ENCODE results near the gene CCDC174.

CCDC174 gene

DNA sequence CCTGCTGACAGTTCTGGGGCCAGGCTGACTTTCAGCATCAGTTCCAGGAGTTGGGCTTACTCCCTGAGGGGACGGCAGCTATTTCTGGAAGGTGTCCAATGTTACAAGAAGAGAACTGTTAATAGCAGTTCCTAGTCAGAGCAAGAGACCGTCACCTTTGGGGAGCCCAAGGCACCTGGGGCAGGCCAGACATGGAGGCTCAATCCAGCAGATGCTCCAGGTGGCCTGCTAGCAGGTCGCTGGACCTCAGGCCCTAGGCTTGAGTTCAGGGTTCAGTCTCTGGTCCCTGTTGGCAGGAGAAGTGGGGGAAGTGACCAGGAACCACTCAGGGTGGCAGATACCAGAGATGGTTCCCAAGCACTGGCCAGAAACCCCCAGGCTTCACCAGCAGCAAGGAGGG is 49.3 kb downstream of the CCDC174 start:
- no peak for DNase-seq (ENCODE audit: low read depth in 2 of 3, low spot score in 2 of 3)

DNA sequence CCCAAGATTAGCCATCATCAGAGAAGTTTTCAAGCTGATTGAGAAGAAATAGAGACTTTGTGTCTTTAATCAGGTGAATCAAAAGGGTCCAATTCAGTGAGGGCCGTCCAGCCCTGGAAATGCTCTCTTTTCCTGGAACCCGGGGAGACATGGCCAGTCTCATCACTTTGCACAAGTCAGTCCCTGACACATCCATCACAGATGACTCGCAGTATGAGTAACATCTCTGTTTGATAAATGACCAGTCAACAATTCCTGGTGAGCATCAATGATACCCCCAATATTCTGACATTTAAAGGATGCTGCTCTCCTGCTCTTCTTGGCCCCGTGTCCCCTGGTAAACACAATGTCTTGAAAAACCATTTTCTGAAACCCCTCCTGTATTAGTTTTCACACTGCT is 50.1 kb downstream of the CCDC174 start:
- no peak for DNase-seq (ENCODE audit: low read depth in 2 of 3, low spot score in 2 of 3)

DNA sequence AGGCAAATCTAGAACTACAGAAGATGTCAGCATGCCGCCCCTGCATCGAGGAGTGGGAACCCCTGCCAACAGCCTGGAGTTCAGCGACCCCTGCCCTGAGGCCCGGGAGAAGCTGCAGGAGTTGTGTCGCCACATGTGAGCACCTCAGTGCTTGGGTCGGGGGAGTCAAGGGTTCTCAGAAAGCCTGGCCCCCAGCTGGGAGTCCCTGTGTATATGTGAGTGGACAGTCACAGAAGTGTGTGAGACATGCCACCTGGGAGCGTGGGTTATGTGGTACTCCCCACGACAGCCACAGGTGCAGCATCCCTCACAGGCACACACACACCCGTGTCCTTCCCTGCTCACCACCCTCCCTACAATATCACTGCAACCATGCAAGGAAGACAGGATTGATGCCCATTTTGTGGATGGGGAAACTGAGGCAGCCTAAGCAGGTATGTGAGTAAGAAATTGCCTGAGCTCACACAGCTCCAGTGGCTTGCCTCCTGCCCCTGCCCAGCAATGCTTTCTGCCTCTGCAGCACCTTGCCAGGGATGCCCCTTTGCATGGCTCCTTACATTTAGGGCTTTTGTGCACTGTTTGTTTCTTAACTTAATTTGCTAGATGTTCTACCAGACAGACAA is 51.7 kb downstream of the CCDC174 start:
- DNase-seq (ENCODE audit: low read depth in 2 of 3, low spot score in 2 of 3), result no peak

DNA sequence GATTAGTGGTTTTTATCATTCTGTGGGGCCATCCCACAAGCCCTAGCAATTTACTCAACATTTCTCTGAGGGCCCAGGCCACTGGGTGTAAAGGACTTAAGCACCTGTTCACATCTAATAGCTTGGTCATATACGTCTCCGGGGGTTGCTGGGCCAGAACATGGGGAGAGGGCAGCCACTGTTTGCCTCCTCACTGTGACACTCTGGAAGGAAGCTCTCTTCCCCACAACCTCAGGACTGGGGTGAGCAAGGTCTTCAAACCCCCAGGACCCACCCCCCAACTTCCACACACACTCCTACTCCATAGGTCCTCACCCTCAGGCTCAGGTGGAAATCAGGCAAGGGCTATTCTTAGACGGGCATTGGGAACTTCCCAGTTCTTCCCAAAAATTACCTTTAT is 52.2 kb downstream of the CCDC174 start:
- DNase-seq (ENCODE audit: low read depth in 2 of 3, low spot score in 2 of 3), result no peak

DNA sequence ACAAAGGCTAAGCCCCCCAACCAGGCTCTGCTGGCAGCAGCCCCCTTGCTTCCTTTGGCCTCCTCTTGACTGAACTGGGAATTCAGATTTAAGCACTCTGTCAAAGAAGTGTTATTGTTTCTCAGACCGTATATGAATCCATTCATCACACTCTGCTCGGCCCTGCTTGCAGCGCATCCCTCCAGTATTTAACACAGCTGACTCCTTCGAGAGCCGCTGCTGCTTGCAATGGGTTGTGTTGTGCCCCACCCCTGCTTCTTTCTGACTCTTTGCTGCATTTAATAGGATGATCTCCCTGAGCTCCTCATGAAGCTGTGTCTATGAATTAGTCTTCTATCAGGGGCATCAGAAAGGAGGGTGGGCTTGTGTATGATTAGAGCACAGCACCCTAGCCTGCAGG is 54.5 kb downstream of the CCDC174 start:
- no peak for DNase-seq (ENCODE audit: low read depth in 2 of 3, low spot score in 2 of 3)

DNA sequence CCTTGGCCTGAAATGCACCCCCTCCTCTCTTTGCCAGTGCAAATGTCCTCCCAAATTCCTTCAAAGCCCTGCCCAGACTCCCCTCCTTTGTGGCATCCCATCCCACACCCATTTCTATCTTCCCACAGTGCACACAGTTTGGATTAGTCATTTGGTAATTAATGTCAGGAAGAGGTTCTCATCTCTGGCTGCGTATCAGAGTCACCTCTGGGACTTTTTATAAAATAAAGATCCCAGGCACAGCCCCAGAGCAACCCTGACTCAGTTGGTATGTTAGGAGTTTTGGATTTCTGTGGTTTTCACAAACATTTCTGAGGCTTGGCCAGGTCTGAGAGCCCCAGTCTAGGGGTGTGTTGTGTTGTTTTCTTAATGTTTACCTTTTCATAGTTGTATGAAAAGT is 65.0 kb downstream of the CCDC174 start:
- no peak for DNase-seq (ENCODE audit: low read depth in 2 of 3, low spot score in 2 of 3)

DNA sequence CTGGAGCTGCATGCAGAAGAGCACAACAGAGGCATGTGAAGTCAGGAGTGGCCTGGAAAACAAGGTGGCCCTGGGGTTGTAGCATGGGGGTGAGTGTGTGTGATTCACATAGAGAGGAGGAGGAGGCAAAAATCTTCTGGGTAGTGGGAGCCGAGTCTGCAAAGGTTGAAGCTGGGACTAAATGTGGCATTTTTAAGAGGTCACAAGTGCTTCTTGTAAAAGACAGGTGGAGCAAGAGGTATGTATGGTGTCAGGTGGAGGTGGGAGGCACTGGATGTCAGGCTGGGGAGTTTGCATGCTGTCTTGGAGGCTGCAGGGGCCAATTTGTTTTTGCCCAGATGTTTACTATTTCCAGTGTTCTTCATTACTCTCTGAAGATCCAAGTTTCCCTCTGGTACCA is 65.7 kb downstream of the CCDC174 start:
- DNase-seq (ENCODE audit: low read depth in 2 of 3, low spot score in 2 of 3), result no peak

DNA sequence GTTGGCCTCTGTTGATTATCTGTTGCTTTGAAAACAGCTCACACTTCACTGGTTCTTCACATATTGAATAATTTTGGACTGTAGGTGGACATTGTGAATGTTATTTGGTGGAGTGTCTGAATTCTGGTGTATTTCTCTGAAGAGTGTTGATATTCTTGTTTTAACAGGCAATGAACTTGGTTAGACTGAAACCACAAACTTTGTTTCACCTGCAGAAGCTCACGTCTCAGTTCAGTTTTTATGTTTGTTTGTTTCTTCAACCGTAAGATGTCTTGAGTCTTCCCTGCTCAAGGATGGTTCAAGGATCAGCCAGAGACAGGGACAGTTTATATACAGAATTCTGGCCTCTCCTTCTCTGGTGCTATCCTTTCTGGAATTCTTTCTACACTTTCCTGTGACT is 67.0 kb downstream of the CCDC174 start:
- no peak for DNase-seq (ENCODE audit: low read depth in 2 of 3, low spot score in 2 of 3)

DNA sequence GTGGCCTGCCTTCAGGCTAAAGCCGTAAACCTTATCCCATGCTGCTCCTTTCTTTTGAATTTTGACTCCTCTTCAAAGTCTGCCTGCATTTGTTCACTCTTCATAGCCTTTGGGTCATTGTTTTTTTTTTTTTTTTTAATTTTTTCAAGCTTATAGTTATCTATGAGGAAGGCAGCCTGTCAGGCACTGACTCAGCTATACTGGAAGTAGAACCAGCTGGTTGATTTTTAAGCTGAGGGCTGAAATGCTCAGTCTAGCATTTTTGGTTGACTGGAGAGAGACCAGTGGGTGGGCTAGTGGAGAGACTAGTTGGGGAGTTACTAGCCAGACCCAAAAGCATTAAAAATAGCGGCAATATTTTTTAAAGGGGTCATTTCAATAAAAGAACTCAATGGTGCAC is 67.4 kb downstream of the CCDC174 start:
- DNase-seq (ENCODE audit: low read depth in 2 of 3, low spot score in 2 of 3), result no peak

DNA sequence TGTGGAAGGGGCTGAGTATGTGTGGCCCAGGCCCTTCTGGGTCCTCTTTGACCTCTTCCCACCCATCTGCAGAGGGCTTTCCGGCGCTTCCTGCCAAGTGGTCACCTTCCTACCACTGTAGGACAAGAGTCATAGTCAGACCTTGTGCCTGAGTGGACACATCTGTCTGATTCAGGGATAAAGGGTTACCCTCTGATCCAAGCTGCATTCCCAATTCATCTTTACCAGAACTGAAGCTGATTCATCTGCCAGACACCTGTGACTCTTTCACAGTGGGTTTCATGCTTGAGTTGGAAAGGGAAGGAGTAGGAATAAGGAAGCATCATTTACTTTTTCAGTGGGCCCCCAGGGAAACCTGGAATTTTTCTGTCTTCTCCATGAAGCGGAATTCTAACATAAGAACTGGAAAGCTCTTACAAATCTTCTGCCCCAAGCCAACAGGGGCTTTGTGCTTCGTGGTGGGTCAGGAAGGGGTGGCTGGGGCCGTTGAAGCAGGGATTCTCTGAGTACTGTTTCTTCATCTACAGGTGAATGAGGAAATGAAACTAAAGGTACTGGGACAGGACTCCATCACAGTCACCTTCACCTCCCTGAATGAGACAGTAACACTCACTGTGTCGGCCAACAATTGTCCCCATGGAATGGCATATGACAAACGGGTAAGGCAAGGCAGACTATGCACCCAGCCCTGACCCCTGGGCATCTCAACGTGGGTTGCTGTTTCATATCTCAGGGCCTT is 69.7 kb downstream of the CCDC174 start:
- no peak for DNase-seq (ENCODE audit: low read depth in 2 of 3, low spot score in 2 of 3)

All from activated CD8-positive, alpha-beta memory T cell treated with anti-CD3 and anti-CD28 coated beads for 48 hours (primary cell).